Transverse colon (tissue), 4 donors: ENCODE data around the gene CFAP90. TPM values are rescaled to one million over a fixed set of nuclear protein-coding genes. Genes with fewer than 3 reads are reported as not detected.

Source experiments
- DNase-seq: peaks from one replicate; pipeline ENCODE4 v3.0.0-alpha.2; 2019
- H3K27ac ChIP-seq, 4 donors: fragments of 200-600 bp; sonication (generic); 2 replicates each; pipeline ENCODE4 v1.5.1; 2016 to 2018; ENCODE audit warnings: inconsistent platforms in 4 of 4
- H3K27me3 ChIP-seq: fragments of 200-600 bp; sonication (generic); 2 replicates; pipeline ENCODE4 v1.5.1; 2017; ENCODE audit warnings: inconsistent platforms
- H3K36me3 ChIP-seq, 4 donors: fragments of 200-600 bp; sonication (generic); 2 replicates each; pipeline ENCODE4 v1.5.1; 2017 to 2019; ENCODE audit warnings: inconsistent platforms in 4 of 4
- H3K4me1 ChIP-seq, 4 donors: fragments of 200-600 bp; sonication (generic); 2 replicates each; pipeline ENCODE4 v1.5.1; 2017 to 2020; ENCODE audit warnings: inconsistent platforms in 4 of 4
- H3K4me3 ChIP-seq, 4 donors: fragments of 200-600 bp; sonication (generic); 1 replicate in 1 of 4; 2 replicates in 3 of 4; pipeline versions ENCODE4 v1.5.1 to v1.6.1; 2017 to 2019; ENCODE audit warnings: inconsistent platforms in 4 of 4
- H3K9me3 ChIP-seq, 2 donors: fragments of 200-600 bp; sonication (generic); 2 replicates each; pipeline ENCODE4 v1.5.1; 2017 to 2019; ENCODE audit warnings: inconsistent platforms in 2 of 2
- EP300 ChIP-seq: sonication (generic); formaldehyde crosslinking; IDR thresholded peaks from one replicate; pipeline ENCODE4 v1.6.1; 2017; ENCODE audit warnings: antibody characterized with exemption, low read depth
- POLR2A ChIP-seq: fragments of 450-650 bp; IDR thresholded peaks from one replicate; pipeline ENCODE4 v1.6.1; 2016; ENCODE audit warnings: antibody characterized with exemption, mild to moderate bottlenecking, moderate library complexity
- POLR2AphosphoS5 ChIP-seq, 3 donors: sonication (generic); formaldehyde crosslinking; IDR thresholded peaks; one replicate each; pipeline ENCODE4 v1.6.1; 2016; ENCODE audit warnings: antibody characterized with exemption in 3 of 3
- WGBS, 2 donors: methylation state at CpG; one replicate each; pipeline ENCODE4 v1.1.5; 2018; ENCODE audit warnings: low coverage in 1 of 2; 5-methylcytosine and 5-hydroxymethylcytosine counted together
- in situ Hi-C, 4 donors: fragments of 200-750 bp; cut with MboI; loops; one replicate each; pipeline versions ENCODE4 v1.15.0 to v1.15.1; 2017; ENCODE audit warnings: low sequenced_read_pairs in 3 of 4, low pct_ligation_motif_present in 1 of 4, low pct_unique_long_range_greater_than_20kb in 1 of 4
- intact Hi-C: fragments of 100-400 bp; cut with DNase I; formaldehyde crosslinking; loops from one replicate; pipeline ENCODE4 v1.15.1; 2023; ENCODE audit warnings: low total_unique reads
- total RNA-seq, 4 donors: library from RNA; depleted of rRNA; stranded (reverse); fragments of >200 nt; gene quantifications; one replicate each; pipeline ENCODE4 v1.1.0, GENCODE V29; 2016
- TF ChIP-seq, protein P1 (sequence below), 5 experiments: fragments of 200-600 bp in 3 of 5; fragments of 450-650 bp in 2 of 5; sonication (generic) in 3 of 5; IDR thresholded peaks; 1 replicate in 2 of 5; 2 replicates in 3 of 5; pipeline ENCODE4 v1.5.1; 2016 to 2017; ENCODE audit warnings: antibody characterized with exemption in 5 of 5, inconsistent platforms in 3 of 5, mild to moderate bottlenecking in 2 of 5, moderate library complexity in 1 of 5

The CFAP90 gene
- total RNA-seq, 4 donors from 2014 or later: not detected

DNA sequence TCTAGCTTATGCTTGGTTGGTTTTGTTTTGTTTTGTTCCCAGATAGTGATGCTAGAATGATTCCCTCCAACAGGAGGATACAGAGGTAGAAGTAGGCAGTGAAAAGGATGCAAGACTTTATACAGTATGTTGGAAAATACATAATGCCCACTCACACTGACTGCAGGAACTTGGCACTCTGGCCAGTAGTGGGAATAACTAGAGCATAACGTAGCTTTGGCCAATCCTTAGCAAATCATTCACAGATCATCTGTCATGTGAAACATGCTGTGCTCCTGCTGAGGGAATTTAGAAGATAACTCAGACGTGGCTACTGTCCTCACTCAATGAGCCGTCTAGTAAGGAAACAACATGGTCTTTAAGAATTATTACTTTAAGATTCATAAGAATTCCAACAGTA, 13.5 kb downstream of the CFAP90 start:
- TF ChIP-seq, protein P1, sequence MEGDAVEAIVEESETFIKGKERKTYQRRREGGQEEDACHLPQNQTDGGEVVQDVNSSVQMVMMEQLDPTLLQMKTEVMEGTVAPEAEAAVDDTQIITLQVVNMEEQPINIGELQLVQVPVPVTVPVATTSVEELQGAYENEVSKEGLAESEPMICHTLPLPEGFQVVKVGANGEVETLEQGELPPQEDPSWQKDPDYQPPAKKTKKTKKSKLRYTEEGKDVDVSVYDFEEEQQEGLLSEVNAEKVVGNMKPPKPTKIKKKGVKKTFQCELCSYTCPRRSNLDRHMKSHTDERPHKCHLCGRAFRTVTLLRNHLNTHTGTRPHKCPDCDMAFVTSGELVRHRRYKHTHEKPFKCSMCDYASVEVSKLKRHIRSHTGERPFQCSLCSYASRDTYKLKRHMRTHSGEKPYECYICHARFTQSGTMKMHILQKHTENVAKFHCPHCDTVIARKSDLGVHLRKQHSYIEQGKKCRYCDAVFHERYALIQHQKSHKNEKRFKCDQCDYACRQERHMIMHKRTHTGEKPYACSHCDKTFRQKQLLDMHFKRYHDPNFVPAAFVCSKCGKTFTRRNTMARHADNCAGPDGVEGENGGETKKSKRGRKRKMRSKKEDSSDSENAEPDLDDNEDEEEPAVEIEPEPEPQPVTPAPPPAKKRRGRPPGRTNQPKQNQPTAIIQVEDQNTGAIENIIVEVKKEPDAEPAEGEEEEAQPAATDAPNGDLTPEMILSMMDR (IDR thresholded peaks at IDR 0.05): no peak
- no peak for TF ChIP-seq POLR2AphosphoS5 (IDR thresholded peaks at IDR 0.05)
- TF ChIP-seq POLR2A: no peak
- no peak for TF ChIP-seq EP300
- DNase-seq: no peak
- intact Hi-C loops (no loop called here), in situ Hi-C loops (no loop called here)
- Histone ChIP-seq H3K27me3 (no peaks in the 10 kb centered on the region), H3K27ac (no peak overlapping the region), H3K36me3 (no peaks in the 10 kb centered on the region), H3K4me1 (no peaks in the 10 kb centered on the region), H3K9me3 (no peaks in the 10 kb centered on the region), H3K4me3 (no peak overlapping the region)
- WGBS, 2 donors: 68 to 71% methylated on average over 3 of the region's 3 CpGs

DNA sequence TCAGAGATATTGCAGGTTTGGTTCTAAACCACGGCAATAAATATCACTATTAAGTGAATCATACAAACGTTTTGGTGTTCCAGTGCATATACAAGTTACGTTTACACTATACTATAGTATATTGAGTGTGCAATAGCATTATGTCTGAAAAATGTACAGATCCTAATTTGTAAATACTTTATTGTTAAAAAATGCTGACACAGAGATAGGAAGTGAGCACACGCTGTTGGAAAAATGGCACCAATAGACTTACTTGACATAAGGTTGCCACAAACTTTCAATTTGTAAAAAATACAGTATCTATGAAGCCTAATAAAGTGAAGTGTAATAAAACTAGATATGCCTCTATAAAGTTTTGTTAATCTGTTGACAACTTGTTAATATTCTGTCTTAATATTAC, 16.0 kb downstream of the CFAP90 start:
- DNase-seq: no peak
- Histone ChIP-seq H3K27me3 (no peaks in the 10 kb centered on the region), H3K4me1 (no peaks in the 10 kb centered on the region), H3K36me3 (no peaks in the 10 kb centered on the region), H3K27ac (no peak overlapping the region), H3K4me3 (no peak overlapping the region), H3K9me3 (no peaks in the 10 kb centered on the region)
- 84 to 91% methylated on average over 4 of the region's 4 CpGs for WGBS, 2 donors
- intact Hi-C loops (no loop called here), in situ Hi-C loops (no loop called here)
- TF ChIP-seq POLR2AphosphoS5 (IDR thresholded peaks at IDR 0.05) (no peak), EP300 (no peak), POLR2A (no peak)
- TF ChIP-seq, protein P1 (IDR thresholded peaks at IDR 0.05): no peak

DNA sequence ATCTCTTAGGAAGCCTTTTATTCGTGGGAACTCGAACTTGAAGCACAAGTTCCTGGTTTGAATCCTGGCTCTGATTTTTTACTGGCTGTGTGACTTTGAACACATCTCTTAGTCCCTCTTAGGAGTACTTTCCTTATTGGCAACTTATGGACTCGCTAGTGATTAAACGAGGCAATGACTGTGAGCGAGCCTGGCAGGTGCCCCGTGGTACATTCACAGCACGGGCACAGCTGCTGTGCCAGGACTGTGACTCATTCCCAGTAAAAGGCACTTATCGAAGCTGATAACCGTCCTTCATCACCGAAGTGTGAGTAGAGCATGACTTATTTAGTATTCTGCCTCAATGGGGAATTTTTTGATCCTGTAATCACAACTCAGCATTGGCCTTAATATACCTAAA, 22.7 kb downstream of the CFAP90 start:
- no peaks in the 10 kb centered on the region for H3K36me3 ChIP-seq
- no peaks in the 10 kb centered on the region for H3K27me3 ChIP-seq
- in situ Hi-C loops: no loop called here
- H3K9me3 ChIP-seq: no peaks in the 10 kb centered on the region
- H3K4me3 ChIP-seq: no peak overlapping the region
- no peaks in the 10 kb centered on the region for H3K4me1 ChIP-seq
- WGBS, 2 donors: 40 to 60% methylated on average over 1 to 10 of the region's 10 CpGs
- DNase-seq: peak; percentile 11
- H3K27ac ChIP-seq: no peak overlapping the region
- no peak for TF ChIP-seq EP300
- no peak for TF ChIP-seq POLR2A
- TF ChIP-seq, protein P1 (IDR thresholded peaks at IDR 0.05): no peak
- no peak for TF ChIP-seq POLR2AphosphoS5 (IDR thresholded peaks at IDR 0.05)
- intact Hi-C loops: no loop called here

DNA sequence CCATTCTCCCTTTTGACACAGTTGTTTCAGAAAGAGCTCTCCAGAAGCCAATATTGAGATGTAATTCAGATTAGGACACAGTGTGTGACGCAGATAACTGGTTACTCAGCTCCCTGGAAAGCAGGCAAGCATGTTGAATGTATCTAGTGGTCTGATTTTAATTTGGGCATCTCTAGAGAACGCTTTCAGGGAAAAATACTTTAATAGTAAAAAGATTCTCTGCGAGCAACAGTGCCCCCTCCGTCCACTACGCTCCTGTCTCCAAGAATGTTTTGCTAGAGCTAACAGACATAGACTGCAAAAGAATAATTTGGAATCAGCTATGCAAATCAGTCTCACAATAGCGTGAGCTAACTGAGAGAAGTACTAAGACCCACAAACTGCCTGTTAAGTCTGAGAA, 23.3 kb downstream of the CFAP90 start:
- Histone ChIP-seq H3K27ac (no peak overlapping the region), H3K36me3 (no peaks in the 10 kb centered on the region), H3K27me3 (no peaks in the 10 kb centered on the region), H3K4me3 (no peak overlapping the region), H3K4me1 (no peaks in the 10 kb centered on the region), H3K9me3 (no peaks in the 10 kb centered on the region)
- no peak for DNase-seq
- intact Hi-C loops: no loop called here
- TF ChIP-seq POLR2AphosphoS5 (IDR thresholded peaks at IDR 0.05) (no peak), POLR2A (no peak), EP300 (no peak)
- TF ChIP-seq, protein P1 (IDR thresholded peaks at IDR 0.05): no peak
- WGBS, 2 donors: 80 to 84% methylated on average over 6 of the region's 6 CpGs
- in situ Hi-C loops: no loop called here
